Peyer's patch (tissue), 4 donors: ENCODE measurements around the gene C12orf57. TPM values are rescaled to one million over a fixed set of nuclear protein-coding genes. Genes with fewer than 3 reads are reported as not detected.

Experiments used
- DNase-seq, 3 donors: peaks; one replicate each; pipeline ENCODE4 v3.0.0-alpha.2; 2017 to 2019
- H3K27ac ChIP-seq, 4 donors: fragments of 200-600 bp; sonication (generic); one replicate each; pipeline ENCODE4 v1.5.1; 2016 to 2019
- H3K27me3 ChIP-seq, 2 donors: fragments of 200-600 bp; sonication (generic); one replicate each; pipeline ENCODE4 v1.5.1; 2019
- H3K36me3 ChIP-seq, 3 donors: fragments of 200-600 bp; sonication (generic); one replicate each; pipeline ENCODE4 v1.5.1; 2016 to 2019
- H3K4me1 ChIP-seq, 4 donors: fragments of 200-600 bp; sonication (generic); one replicate each; pipeline ENCODE4 v1.5.1; 2016 to 2019
- H3K4me3 ChIP-seq, 4 donors: fragments of 200-600 bp; sonication (generic); 1 replicate in 3 of 4; 2 replicates in 1 of 4; pipeline ENCODE4 v1.5.1; 2016 to 2019; ENCODE audit warnings: mild to moderate bottlenecking in 1 of 4
- H3K9me3 ChIP-seq, 4 donors: fragments of 200-600 bp; sonication (generic); one replicate each; pipeline ENCODE4 v1.5.1; 2016 to 2019; ENCODE audit warnings: mild to moderate bottlenecking in 1 of 4
- CTCF ChIP-seq, 6 experiments: fragments of 450-650 bp in 4 of 6; fragments of 200-600 bp in 2 of 6; sonication (generic) in 1 of 6; IDR thresholded peaks; one replicate each; pipeline ENCODE4 v1.5.1; 2017 to 2019; ENCODE audit warnings: antibody characterized with exemption in 6 of 6, mild to moderate bottlenecking in 3 of 6, moderate library complexity in 1 of 6
- POLR2A ChIP-seq, 2 donors: fragments of 450-650 bp; IDR thresholded peaks; one replicate each; pipeline ENCODE4 v1.5.1; 2017; ENCODE audit warnings: antibody characterized with exemption in 2 of 2, mild to moderate bottlenecking in 2 of 2, moderate library complexity in 2 of 2
- total RNA-seq, 4 donors: library from RNA; depleted of rRNA; stranded (reverse); fragments of >200 nt; gene quantifications; one replicate each; pipeline ENCODE4 v1.1.0, GENCODE V29; 2016

The C12orf57 gene
- total RNA-seq, 4 donors from 2014 or later: 146 to 339 (median 156) TPM

GRCh38 chr12:6915789-6916285, 28.0 kb upstream of the C12orf57 start:
- H3K27me3 ChIP-seq: no peaks in the 10 kb centered on the region
- H3K4me1 ChIP-seq: peaks cover 0 to 18% (median 8%) of the 10 kb centered on the region in 4 donors
- no peaks in the 10 kb centered on the region for H3K9me3 ChIP-seq
- DNase-seq: no peak
- TF ChIP-seq CTCF (IDR thresholded peaks at IDR 0.05): no peak
- no peak for TF ChIP-seq POLR2A (IDR thresholded peaks at IDR 0.05)
- no peaks in the 10 kb centered on the region for H3K36me3 ChIP-seq
- peak overlapping the region in 2 of 4 donors; percentile 12 to 77 for H3K27ac ChIP-seq
- H3K4me3 ChIP-seq: no peak overlapping the region

GRCh38 chr12:6916426-6917200, 27.2 kb upstream of the C12orf57 start:
- no peak for DNase-seq
- no peak overlapping the region for H3K4me3 ChIP-seq
- no peaks in the 10 kb centered on the region for H3K27me3 ChIP-seq
- H3K36me3 ChIP-seq: no peaks in the 10 kb centered on the region
- no peak for TF ChIP-seq POLR2A (IDR thresholded peaks at IDR 0.05)
- no peak for TF ChIP-seq CTCF (IDR thresholded peaks at IDR 0.05)
- no peaks in the 10 kb centered on the region for H3K9me3 ChIP-seq
- peaks cover 0 to 18% (median 8%) of the 10 kb centered on the region in 4 donors for H3K4me1 ChIP-seq
- H3K27ac ChIP-seq: no peak overlapping the region

GRCh38 chr12:6917491-6918231, 26.2 kb upstream of the C12orf57 start:
- Histone ChIP-seq H3K4me3 (no peak overlapping the region), H3K27me3 (no peaks in the 10 kb centered on the region), H3K4me1 (peaks cover 0 to 19% (median 13%) of the 10 kb centered on the region in 4 donors), H3K9me3 (no peaks in the 10 kb centered on the region), H3K36me3 (no peaks in the 10 kb centered on the region), H3K27ac (no peak overlapping the region)
- TF ChIP-seq CTCF (IDR thresholded peaks at IDR 0.05) (no peak), POLR2A (IDR thresholded peaks at IDR 0.05) (no peak)
- no peak for DNase-seq

- no peak overlapping the region for H3K27ac ChIP-seq
- DNase-seq: no peak
- H3K36me3 ChIP-seq: no peaks in the 10 kb centered on the region
These were observed 24.2 kb upstream of the C12orf57 start for GRCh38 chr12:6919588-6919987.

GRCh38 chr12:6921539-6921938, 22.3 kb upstream of the C12orf57 start:
- H3K4me1 ChIP-seq: peaks cover 3 to 34% (median 11%) of the 10 kb centered on the region in 4 donors
- H3K4me3 ChIP-seq: no peak overlapping the region
- no peaks in the 10 kb centered on the region for H3K36me3 ChIP-seq
- H3K9me3 ChIP-seq: no peaks in the 10 kb centered on the region
- TF ChIP-seq POLR2A (IDR thresholded peaks at IDR 0.05): no peak
- H3K27me3 ChIP-seq: no peaks in the 10 kb centered on the region
- H3K27ac ChIP-seq: peak overlapping the region in 1 of 4 donors; percentile 48
- no peak for DNase-seq

More at GRCh38 chr12:6919588-6919987, 24.2 kb upstream of the C12orf57 start:
- TF ChIP-seq CTCF (IDR thresholded peaks at IDR 0.05) (no peak), POLR2A (IDR thresholded peaks at IDR 0.05) (no peak)
- no peak overlapping the region for H3K4me3 ChIP-seq
- H3K9me3 ChIP-seq: no peaks in the 10 kb centered on the region
- no peaks in the 10 kb centered on the region for H3K27me3 ChIP-seq
- H3K4me1 ChIP-seq: peaks cover 0 to 28% (median 17%) of the 10 kb centered on the region in 4 donors
